ENCODE data around the gene SIRPA. TPM values are rescaled to one million over a fixed set of nuclear protein-coding genes. Genes with fewer than 3 reads are reported as not detected.

SIRPA gene
- total RNA-seq, 1 donor from 2014 or later: 13.0 TPM

- DNase-seq (ENCODE audit: extremely low spot score, unreplicated experiment): no peak
- H3K27ac Mint-ChIP-seq (ENCODE audit: unreplicated experiment): no peak overlapping the region
- H3K4me1 Mint-ChIP-seq (ENCODE audit: unreplicated experiment): peaks cover 5% of the 10 kb centered on the region
- TF ChIP-seq CTCF (IDR thresholded peaks at IDR 0.05): no peak
- no peaks in the 10 kb centered on the region for H3K9me3 Mint-ChIP-seq (ENCODE audit: unreplicated experiment)
- H3K36me3 Mint-ChIP-seq (ENCODE audit: unreplicated experiment): peaks cover 4% of the 10 kb centered on the region
- H3K4me3 Mint-ChIP-seq (ENCODE audit: unreplicated experiment): no peak overlapping the region
- peaks cover 31% of the 10 kb centered on the region for H3K27me3 Mint-ChIP-seq (ENCODE audit: unreplicated experiment)
Observed at GRCh38 chr20:1942061-1942460, 46.9 kb downstream of the SIRPA start.

GRCh38 chr20:1942486-1943274 is 47.5 kb downstream of the SIRPA start:
- DNase-seq (ENCODE audit: extremely low spot score, unreplicated experiment): no peak
- peaks cover 36% of the 10 kb centered on the region for H3K27me3 Mint-ChIP-seq (ENCODE audit: unreplicated experiment)
- H3K4me1 Mint-ChIP-seq (ENCODE audit: unreplicated experiment): peaks cover 5% of the 10 kb centered on the region
- TF ChIP-seq CTCF (IDR thresholded peaks at IDR 0.05): no peak
- peaks cover 4% of the 10 kb centered on the region for H3K36me3 Mint-ChIP-seq (ENCODE audit: unreplicated experiment)
- H3K27ac Mint-ChIP-seq (ENCODE audit: unreplicated experiment): no peak overlapping the region
- H3K4me3 Mint-ChIP-seq (ENCODE audit: unreplicated experiment): no peak overlapping the region
- no peaks in the 10 kb centered on the region for H3K9me3 Mint-ChIP-seq (ENCODE audit: unreplicated experiment)

GRCh38 chr20:1943275-1944002 is 48.2 kb downstream of the SIRPA start:
- no peaks in the 10 kb centered on the region for H3K36me3 Mint-ChIP-seq (ENCODE audit: unreplicated experiment)
- no peaks in the 10 kb centered on the region for H3K9me3 Mint-ChIP-seq (ENCODE audit: unreplicated experiment)
- H3K27me3 Mint-ChIP-seq (ENCODE audit: unreplicated experiment): peaks cover 42% of the 10 kb centered on the region
- no peak for DNase-seq (ENCODE audit: extremely low spot score, unreplicated experiment)
- peaks cover 7% of the 10 kb centered on the region for H3K4me1 Mint-ChIP-seq (ENCODE audit: unreplicated experiment)
- no peak overlapping the region for H3K4me3 Mint-ChIP-seq (ENCODE audit: unreplicated experiment)
- H3K27ac Mint-ChIP-seq (ENCODE audit: unreplicated experiment): no peak overlapping the region
- no peak for TF ChIP-seq CTCF (IDR thresholded peaks at IDR 0.05)

GRCh38 chr20:1944345-1945091 is 49.3 kb downstream of the SIRPA start:
- H3K27ac Mint-ChIP-seq (ENCODE audit: unreplicated experiment): no peak overlapping the region
- H3K27me3 Mint-ChIP-seq (ENCODE audit: unreplicated experiment): peaks cover 47% of the 10 kb centered on the region
- no peak for DNase-seq (ENCODE audit: extremely low spot score, unreplicated experiment)

More at GRCh38 chr20:1944345-1945091, 49.3 kb downstream of the SIRPA start:
- no peaks in the 10 kb centered on the region for H3K9me3 Mint-ChIP-seq (ENCODE audit: unreplicated experiment)
- TF ChIP-seq CTCF (IDR thresholded peaks at IDR 0.05): no peak
- no peak overlapping the region for H3K4me3 Mint-ChIP-seq (ENCODE audit: unreplicated experiment)
- H3K4me1 Mint-ChIP-seq (ENCODE audit: unreplicated experiment): peaks cover 17% of the 10 kb centered on the region
- H3K36me3 Mint-ChIP-seq (ENCODE audit: unreplicated experiment): no peaks in the 10 kb centered on the region
